ENCODE results near the gene NNMT.

DNA sequence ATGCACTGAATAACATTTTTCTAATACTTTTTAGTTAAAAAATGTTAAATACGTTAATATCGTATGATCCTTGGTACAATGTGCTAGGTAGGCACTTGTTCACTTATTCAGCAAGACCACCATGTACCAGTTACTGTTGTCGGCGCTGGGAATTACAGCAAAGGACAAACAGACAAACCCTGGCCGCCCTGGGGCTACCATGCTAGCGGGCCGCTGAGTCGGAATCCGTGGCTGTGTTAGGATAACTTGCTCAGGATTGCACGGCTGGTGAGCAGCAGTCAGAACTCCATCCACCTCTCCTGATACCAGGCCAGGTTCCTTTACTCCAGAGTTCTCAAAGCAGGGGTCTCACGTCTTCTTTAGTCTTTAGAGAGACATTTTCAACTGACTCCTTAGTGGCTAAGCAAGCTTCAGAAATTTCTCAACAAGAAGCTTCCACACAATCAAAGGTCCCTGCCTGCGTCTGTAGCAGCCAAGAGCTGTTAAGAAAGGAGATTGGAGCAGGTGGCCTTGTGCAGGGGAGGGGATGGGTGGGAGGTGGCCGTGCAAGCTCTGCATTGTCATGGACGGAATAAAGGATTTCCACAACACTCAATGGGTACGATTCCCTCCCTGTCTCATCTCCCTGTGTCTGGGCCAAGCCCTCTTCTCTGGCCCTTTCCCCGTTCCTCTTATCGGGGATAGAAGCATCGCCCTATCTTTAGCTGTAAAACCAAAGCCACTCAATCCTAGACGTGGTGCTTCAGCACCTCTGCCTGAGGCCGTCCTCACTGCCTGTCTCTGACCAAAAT, 39.8 kb upstream of the NNMT start:
- TF ChIP-seq, protein P1, sequence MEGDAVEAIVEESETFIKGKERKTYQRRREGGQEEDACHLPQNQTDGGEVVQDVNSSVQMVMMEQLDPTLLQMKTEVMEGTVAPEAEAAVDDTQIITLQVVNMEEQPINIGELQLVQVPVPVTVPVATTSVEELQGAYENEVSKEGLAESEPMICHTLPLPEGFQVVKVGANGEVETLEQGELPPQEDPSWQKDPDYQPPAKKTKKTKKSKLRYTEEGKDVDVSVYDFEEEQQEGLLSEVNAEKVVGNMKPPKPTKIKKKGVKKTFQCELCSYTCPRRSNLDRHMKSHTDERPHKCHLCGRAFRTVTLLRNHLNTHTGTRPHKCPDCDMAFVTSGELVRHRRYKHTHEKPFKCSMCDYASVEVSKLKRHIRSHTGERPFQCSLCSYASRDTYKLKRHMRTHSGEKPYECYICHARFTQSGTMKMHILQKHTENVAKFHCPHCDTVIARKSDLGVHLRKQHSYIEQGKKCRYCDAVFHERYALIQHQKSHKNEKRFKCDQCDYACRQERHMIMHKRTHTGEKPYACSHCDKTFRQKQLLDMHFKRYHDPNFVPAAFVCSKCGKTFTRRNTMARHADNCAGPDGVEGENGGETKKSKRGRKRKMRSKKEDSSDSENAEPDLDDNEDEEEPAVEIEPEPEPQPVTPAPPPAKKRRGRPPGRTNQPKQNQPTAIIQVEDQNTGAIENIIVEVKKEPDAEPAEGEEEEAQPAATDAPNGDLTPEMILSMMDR (IDR thresholded peaks at IDR 0.05): no peak
- TF ChIP-seq EZH2 (IDR thresholded peaks at IDR 0.05; ENCODE audit: borderline replicate concordance, insufficient read depth, low read depth, low read length, poor library complexity, severe bottlenecking): no peak

Measured in B cell (primary cell).